Gastroesophageal sphincter (tissue), 4 donors: ENCODE measurements around the gene DPYD. TPM values are rescaled to one million over a fixed set of nuclear protein-coding genes. Genes with fewer than 3 reads are reported as not detected.

Experiments used
- ATAC-seq: fragments of 150-250 bp; one replicate; pipeline ENCODE4 v1.9.1; 2016; ENCODE audit warnings: mild to moderate bottlenecking, moderate library complexity
- H3K27ac ChIP-seq, 4 donors: fragments of 200-600 bp; sonication (generic) in 3 of 4; 1 replicate in 3 of 4; 2 replicates in 1 of 4; pipeline ENCODE4 v1.5.1; 2016 to 2019
- H3K27me3 ChIP-seq: fragments of 200-600 bp; sonication (generic); one replicate; pipeline ENCODE4 v1.5.1; 2019
- H3K36me3 ChIP-seq, 2 donors: fragments of 200-600 bp; sonication (generic); one replicate each; pipeline ENCODE4 v1.5.1; 2019; ENCODE audit warnings: control low read depth in 1 of 2
- H3K4me1 ChIP-seq, 3 donors: fragments of 200-600 bp; sonication (generic); 1 replicate in 2 of 3; 2 replicates in 1 of 3; pipeline ENCODE4 v1.5.1; 2016 to 2019; ENCODE audit warnings: control low read depth in 2 of 3
- H3K4me3 ChIP-seq, 2 donors: fragments of 200-600 bp; sonication (generic); one replicate each; pipeline ENCODE4 v1.5.1; 2019; ENCODE audit warnings: mild to moderate bottlenecking in 1 of 2, moderate library complexity in 1 of 2
- H3K9me3 ChIP-seq, 3 donors: fragments of 200-600 bp; sonication (generic); one replicate each; pipeline ENCODE4 v1.5.1; 2017 to 2019; ENCODE audit warnings: control low read depth in 2 of 3
- CTCF ChIP-seq, 4 experiments: fragments of 200-600 bp in 2 of 4; fragments of 450-650 bp in 2 of 4; sonication (generic) in 1 of 4; IDR thresholded peaks; one replicate each; pipeline ENCODE4 v1.5.1; 2017 to 2019; ENCODE audit warnings: antibody characterized with exemption in 4 of 4, mild to moderate bottlenecking in 2 of 4, moderate library complexity in 2 of 4
- EP300 ChIP-seq: sonication (generic); formaldehyde crosslinking; IDR thresholded peaks from one replicate; pipeline ENCODE4 v1.6.1; 2017; ENCODE audit warnings: antibody characterized with exemption, mild to moderate bottlenecking
- POLR2A ChIP-seq, 2 donors: fragments of 450-650 bp; IDR thresholded peaks; one replicate each; pipeline ENCODE4 v1.6.1; 2017; ENCODE audit warnings: antibody characterized with exemption in 2 of 2, mild to moderate bottlenecking in 2 of 2, moderate library complexity in 1 of 2
- POLR2AphosphoS5 ChIP-seq: sonication (generic); formaldehyde crosslinking; IDR thresholded peaks from one replicate; pipeline ENCODE4 v1.6.1; 2017; ENCODE audit warnings: antibody characterized with exemption
- WGBS, 2 donors: methylation state at CpG; one replicate each; pipeline ENCODE4 v1.1.5; 2018; ENCODE audit warnings: low coverage in 1 of 2; 5-methylcytosine and 5-hydroxymethylcytosine counted together
- total RNA-seq, 4 donors: library from RNA; depleted of rRNA; stranded (reverse); fragments of >200 nt; gene quantifications; one replicate each; pipeline ENCODE4 v1.1.0, GENCODE V29; 2016

Gene DPYD
- total RNA-seq, 4 donors from 2014 or later, result 31.2 to 53.0 (median 43.2) TPM

DNA sequence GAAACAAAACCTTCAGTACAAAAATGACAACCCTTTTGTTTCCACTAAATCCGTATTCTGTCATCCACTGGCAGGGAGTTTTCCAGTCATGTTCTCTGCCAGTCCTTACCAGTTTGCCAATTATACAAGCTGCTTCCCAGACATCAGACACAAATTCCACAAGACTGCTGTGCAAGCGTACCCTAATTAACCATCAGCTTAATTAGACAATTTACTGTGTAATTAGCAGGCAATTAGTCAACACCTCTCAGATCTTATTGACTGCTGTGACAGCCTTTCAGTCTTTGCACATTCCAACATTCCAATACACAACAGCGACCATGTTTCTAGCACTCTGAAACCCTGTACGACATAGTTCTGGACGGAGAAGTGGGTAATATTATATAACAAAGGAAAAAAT lies 420.1 kb downstream of the DPYD start:
- Histone ChIP-seq H3K27me3 (no peaks in the 10 kb centered on the region), H3K4me3 (no peak overlapping the region), H3K9me3 (no peaks in the 10 kb centered on the region), H3K27ac (no peak overlapping the region), H3K4me1 (peaks cover 0 to 11% (median 0%) of the 10 kb centered on the region in 3 donors), H3K36me3 (no peaks in the 10 kb centered on the region)
- TF ChIP-seq POLR2AphosphoS5 (no peak), POLR2A (IDR thresholded peaks at IDR 0.05) (no peak), EP300 (no peak), CTCF (IDR thresholded peaks at IDR 0.05) (no peak)
- 25 to 68% methylated on average over 4 to 5 of the region's 5 CpGs for WGBS, 2 donors
- ATAC-seq, result no peak

- Histone ChIP-seq H3K27me3 (no peaks in the 10 kb centered on the region), H3K4me3 (no peak overlapping the region), H3K4me1 (peaks cover 0 to 11% (median 0%) of the 10 kb centered on the region in 3 donors), H3K9me3 (no peaks in the 10 kb centered on the region), H3K36me3 (no peaks in the 10 kb centered on the region), H3K27ac (no peak overlapping the region)
- no peak for ATAC-seq
- TF ChIP-seq POLR2AphosphoS5, result no peak
- no peak for TF ChIP-seq EP300
- TF ChIP-seq POLR2A (IDR thresholded peaks at IDR 0.05), result no peak
- TF ChIP-seq CTCF (IDR thresholded peaks at IDR 0.05), result no peak
Observed at GRCh38 chr1:97499667-97500066, 421.2 kb downstream of the DPYD start.

- TF ChIP-seq POLR2AphosphoS5, result no peak
- no peak for TF ChIP-seq CTCF (IDR thresholded peaks at IDR 0.05)
- no peak for TF ChIP-seq EP300
- TF ChIP-seq POLR2A (IDR thresholded peaks at IDR 0.05), result no peak
- no peaks in the 10 kb centered on the region for H3K36me3 ChIP-seq
- H3K27ac ChIP-seq, result no peak overlapping the region
- H3K4me3 ChIP-seq, result no peak overlapping the region
- WGBS, 2 donors, result 69 to 88% methylated on average over 2 of the region's 2 CpGs
- no peaks in the 10 kb centered on the region for H3K9me3 ChIP-seq
- no peaks in the 10 kb centered on the region for H3K27me3 ChIP-seq
- ATAC-seq, result no peak
- H3K4me1 ChIP-seq, result no peaks in the 10 kb centered on the region
Observed at GRCh38 chr1:97489834-97490233, 431.0 kb downstream of the DPYD start.

- no peak overlapping the region for H3K4me3 ChIP-seq
- no peak for TF ChIP-seq POLR2AphosphoS5
- TF ChIP-seq POLR2A (IDR thresholded peaks at IDR 0.05), result no peak
- no peak for TF ChIP-seq CTCF (IDR thresholded peaks at IDR 0.05)
- no peak for TF ChIP-seq EP300
- H3K36me3 ChIP-seq, result no peaks in the 10 kb centered on the region
- H3K27ac ChIP-seq, result no peak overlapping the region
- no peaks in the 10 kb centered on the region for H3K27me3 ChIP-seq
- 90% methylated on average over 2 of the region's 2 CpGs; no CpG with 5 or more reads in 1 of the 2 donors for whole genome bisulfite sequencing, 2 donors
- H3K4me1 ChIP-seq, result no peaks in the 10 kb centered on the region
- no peaks in the 10 kb centered on the region for H3K9me3 ChIP-seq
- ATAC-seq, result no peak
Observed at GRCh38 chr1:97488530-97488929, 432.3 kb downstream of the DPYD start.

GRCh38 chr1:97482022-97482421 lies 438.8 kb downstream of the DPYD start:
- Histone ChIP-seq H3K9me3 (peaks cover 0 to 6% (median 0%) of the 10 kb centered on the region in 3 donors), H3K4me1 (no peaks in the 10 kb centered on the region), H3K4me3 (no peak overlapping the region), H3K27ac (no peak overlapping the region), H3K36me3 (no peaks in the 10 kb centered on the region), H3K27me3 (no peaks in the 10 kb centered on the region)
- 95 to 100% methylated on average over 1 of the region's 1 CpG for whole genome bisulfite sequencing, 2 donors
- no peak for TF ChIP-seq EP300
- no peak for ATAC-seq
